NB4 (cell line): ENCODE data around the gene DNAJC8.

Experiments used
- DNase-seq: peaks from one replicate; pipeline ENCODE4 v3.0.0; 2010; ENCODE audit warnings: low read depth
- H3K4me3 ChIP-seq: one replicate; pipeline ENCODE4 v1.5.1; 2011; ENCODE audit warnings: mild to moderate bottlenecking, low read depth, low read length, moderate library complexity
- MYC ChIP-seq: IDR thresholded peaks from 2 replicates; pipeline ENCODE4 v1.6.1; 2011; ENCODE audit warnings: low read depth, low read length
- POLR2A ChIP-seq: IDR thresholded peaks from 2 replicates; pipeline ENCODE4 v1.6.1; 2011; ENCODE audit warnings: mild to moderate bottlenecking; ENCODE audit not compliant: insufficient read length; ENCODE audit errors: extremely low read depth
- TF ChIP-seq, protein P1 (sequence below): IDR thresholded peaks from one replicate; pipeline ENCODE4 v1.5.1; 2012; ENCODE audit warnings: low read depth, low read length
- TF ChIP-seq, protein P2 (sequence below): IDR thresholded peaks from 2 replicates; pipeline ENCODE4 v1.6.1; 2011; ENCODE audit warnings: low read depth, low read length

The DNAJC8 gene

DNA sequence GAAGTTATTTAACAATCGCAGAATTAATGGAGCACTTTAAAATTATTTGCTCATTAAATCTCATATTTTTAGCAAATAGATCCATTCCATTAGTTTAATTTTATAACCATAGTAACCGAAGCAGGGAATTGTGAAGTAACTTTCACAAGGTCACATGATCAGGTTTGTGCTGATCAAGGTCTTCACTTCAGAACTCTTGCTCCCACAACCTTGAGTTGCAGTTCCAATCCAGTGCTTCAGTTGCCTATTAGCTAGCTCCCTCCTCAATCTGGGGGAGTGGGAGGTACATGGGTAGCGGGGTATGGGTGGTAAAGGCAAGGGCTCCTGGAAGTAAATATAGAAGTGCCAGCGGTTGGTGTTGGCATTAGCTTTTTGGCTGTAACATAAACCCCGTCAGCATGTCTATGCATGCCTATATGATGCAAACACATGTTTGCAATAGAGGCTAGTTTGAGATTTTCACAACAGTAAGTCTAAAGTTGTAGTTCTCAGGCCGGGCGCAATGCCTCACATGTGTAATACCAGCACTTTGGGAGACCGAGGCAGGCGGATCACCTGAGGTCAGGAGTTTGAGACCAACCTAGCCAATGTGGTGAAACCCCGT is 8.9 kb upstream of the DNAJC8 start:
- no peak for DNase-seq
- TF ChIP-seq MYC: no peak
- TF ChIP-seq, protein P1, sequence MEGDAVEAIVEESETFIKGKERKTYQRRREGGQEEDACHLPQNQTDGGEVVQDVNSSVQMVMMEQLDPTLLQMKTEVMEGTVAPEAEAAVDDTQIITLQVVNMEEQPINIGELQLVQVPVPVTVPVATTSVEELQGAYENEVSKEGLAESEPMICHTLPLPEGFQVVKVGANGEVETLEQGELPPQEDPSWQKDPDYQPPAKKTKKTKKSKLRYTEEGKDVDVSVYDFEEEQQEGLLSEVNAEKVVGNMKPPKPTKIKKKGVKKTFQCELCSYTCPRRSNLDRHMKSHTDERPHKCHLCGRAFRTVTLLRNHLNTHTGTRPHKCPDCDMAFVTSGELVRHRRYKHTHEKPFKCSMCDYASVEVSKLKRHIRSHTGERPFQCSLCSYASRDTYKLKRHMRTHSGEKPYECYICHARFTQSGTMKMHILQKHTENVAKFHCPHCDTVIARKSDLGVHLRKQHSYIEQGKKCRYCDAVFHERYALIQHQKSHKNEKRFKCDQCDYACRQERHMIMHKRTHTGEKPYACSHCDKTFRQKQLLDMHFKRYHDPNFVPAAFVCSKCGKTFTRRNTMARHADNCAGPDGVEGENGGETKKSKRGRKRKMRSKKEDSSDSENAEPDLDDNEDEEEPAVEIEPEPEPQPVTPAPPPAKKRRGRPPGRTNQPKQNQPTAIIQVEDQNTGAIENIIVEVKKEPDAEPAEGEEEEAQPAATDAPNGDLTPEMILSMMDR: no peak
- no peak overlapping the region for H3K4me3 ChIP-seq

DNA sequence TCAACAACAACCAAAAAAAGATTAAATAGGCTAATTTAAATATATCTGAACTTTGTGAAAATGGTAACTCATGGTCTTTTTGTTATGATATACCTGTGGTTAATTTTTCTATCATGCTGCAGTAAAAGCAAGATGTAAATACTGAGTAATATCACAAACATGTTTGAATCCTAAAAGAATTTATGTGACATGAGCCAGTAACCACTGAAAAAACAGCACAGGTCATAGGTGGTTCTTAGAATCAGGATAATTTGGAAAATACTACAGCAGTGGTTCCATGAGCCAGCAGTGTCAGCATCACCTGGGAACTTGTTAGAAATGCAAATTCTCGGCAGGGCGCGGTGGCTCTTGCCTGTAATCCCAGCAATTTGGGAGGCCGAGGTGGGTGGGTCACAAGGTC is 7.2 kb upstream of the DNAJC8 start:
- TF ChIP-seq, protein P1: no peak
- TF ChIP-seq POLR2A: no peak
- TF ChIP-seq, protein P2, sequence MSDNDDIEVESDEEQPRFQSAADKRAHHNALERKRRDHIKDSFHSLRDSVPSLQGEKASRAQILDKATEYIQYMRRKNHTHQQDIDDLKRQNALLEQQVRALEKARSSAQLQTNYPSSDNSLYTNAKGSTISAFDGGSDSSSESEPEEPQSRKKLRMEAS: no peak
- no peak for TF ChIP-seq MYC
- DNase-seq: no peak
- H3K4me3 ChIP-seq: no peak overlapping the region

DNA sequence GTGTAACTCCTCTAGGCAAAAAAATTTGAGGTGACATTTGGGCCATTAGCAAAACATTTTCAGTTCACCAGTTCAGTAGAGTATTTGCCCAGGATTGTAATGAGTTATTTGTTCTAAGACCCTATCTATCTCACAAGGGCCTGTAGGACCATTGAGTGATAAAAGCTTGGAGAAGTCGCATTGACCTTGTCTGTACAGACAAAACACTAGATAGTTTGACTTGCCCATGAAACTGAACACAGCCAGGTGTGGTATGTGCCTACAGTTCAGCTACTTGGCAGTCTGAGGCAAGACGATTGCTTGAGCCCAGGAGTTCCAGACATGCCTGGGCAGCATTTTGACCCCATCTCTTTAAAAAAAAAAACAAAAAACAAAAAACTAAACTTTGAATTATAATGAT is 6.2 kb upstream of the DNAJC8 start:
- H3K4me3 ChIP-seq: no peak overlapping the region
- DNase-seq: no peak
- TF ChIP-seq MYC: no peak
- TF ChIP-seq, protein P2: no peak
- no peak for TF ChIP-seq POLR2A
- TF ChIP-seq, protein P1: no peak

DNA sequence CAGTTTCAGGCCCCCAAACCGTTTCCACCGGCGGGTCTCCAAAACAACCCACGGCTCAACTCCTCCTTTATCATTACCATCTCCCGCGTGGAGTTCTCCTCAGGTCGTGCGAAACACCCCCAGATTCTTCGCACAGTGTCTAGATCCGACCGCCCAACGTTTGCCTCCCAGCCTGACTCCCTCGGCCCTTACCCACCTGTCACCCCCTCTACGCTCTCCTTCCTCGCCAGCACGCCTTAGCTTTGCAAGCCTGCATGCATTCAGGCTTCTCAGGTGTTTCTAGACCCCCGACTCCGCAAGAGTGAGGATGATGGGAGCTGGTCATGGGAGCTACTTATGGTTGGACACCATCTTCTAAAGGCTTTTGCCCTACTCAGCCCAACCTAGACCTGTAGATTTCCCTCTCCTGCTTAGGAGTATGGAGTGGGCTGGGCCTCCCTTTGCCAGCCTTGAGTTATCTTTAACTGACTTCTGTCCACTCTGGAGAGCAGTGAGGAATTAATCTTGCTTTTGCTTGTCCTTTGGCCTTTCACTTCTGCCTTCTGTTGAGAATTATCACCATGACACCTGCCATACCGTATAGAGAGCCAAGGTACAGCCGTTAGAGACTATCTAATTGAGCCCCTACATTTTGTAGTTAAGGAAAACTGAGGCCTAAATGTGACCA is 4.0 kb upstream of the DNAJC8 start:
- TF ChIP-seq, protein P1: no peak
- TF ChIP-seq POLR2A: no peak
- TF ChIP-seq MYC: no peak
- TF ChIP-seq, protein P2: no peak
- DNase-seq: no peak
- peak overlapping the region; percentile 89 for H3K4me3 ChIP-seq

DNA sequence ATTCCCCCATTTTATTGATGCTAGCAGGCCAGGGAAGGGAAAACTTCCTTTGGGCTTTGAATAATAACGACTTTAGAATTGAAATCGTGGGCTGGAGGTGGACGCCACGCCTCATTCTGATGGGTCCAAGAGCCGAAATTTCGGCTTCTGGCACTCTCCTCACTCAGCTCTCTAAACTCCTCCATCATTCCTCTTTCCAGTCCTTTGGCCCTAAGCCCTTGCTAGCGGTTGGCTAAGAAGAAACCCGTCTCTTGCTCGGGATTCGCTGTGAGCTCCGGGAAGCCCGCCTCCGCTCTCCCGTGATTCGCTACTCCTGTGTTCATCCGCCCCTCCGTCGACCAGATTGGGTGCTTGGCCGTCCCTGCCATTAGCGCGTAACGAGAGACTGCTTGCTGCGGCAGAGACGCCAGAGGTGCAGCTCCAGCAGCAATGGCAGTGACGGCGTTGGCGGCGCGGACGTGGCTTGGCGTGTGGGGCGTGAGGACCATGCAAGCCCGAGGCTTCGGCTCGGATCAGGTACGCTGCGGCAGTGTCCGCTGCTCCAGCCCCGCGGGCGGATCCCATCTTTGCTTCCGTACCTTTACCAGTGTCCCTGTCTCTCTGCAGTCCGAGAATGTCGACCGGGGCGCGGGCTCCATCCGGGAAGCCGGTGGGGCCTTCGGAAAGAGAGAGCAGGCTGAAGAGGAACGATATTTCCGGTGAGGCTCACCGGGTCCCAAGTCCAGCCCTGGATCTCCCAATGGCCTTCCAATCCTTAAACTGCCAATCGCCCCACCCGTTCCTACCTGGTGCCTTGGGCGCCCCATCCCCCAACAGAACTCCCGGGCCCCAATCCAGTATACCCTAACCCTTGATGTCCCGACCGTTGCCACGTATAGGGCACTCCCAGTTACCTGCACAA is 3.2 kb upstream of the DNAJC8 start, which contains the start of gene ATP5IF1:
ATP5IF1 (plus strand) TSS at position 370 of the 901 bp plus-strand sequence; CDS start at position 430, 60 bp downstream.
- H3K4me3 ChIP-seq: peak within 1 kb of the TSS; percentile 89
- peak; percentile 98 for DNase-seq
- TF ChIP-seq, protein P2: no peak
- peak; percentile 94 for TF ChIP-seq POLR2A

DNA sequence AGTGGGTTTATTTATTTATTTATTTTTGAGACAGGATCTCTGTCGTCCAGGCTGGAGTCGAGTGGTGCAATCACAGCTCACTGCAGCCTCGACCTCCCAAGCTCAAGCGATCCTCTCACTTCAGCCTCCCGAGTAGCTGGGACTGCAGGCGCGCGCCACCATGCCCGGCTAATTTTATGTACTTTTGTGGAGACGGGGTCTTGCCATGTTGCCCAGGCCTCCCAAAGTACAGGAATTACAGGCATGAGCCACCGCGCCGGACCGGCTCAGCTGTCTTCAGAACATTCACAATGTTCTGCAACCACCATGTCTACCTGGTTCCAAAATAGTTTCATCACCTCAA is 406 bp upstream of the DNAJC8 start:
- no peak for TF ChIP-seq MYC
- TF ChIP-seq, protein P2: no peak
- TF ChIP-seq, protein P1: no peak
- TF ChIP-seq POLR2A: no peak
- DNase-seq: no peak
- H3K4me3 ChIP-seq: peak overlapping the region; percentile 100
